ENCODE results near the gene MCUB. TPM values are rescaled to one million over a fixed set of nuclear protein-coding genes. Genes with fewer than 3 reads are reported as not detected.

MCUB gene
- total RNA-seq, 1 experiment from 2014 or later = 103 TPM

DNA sequence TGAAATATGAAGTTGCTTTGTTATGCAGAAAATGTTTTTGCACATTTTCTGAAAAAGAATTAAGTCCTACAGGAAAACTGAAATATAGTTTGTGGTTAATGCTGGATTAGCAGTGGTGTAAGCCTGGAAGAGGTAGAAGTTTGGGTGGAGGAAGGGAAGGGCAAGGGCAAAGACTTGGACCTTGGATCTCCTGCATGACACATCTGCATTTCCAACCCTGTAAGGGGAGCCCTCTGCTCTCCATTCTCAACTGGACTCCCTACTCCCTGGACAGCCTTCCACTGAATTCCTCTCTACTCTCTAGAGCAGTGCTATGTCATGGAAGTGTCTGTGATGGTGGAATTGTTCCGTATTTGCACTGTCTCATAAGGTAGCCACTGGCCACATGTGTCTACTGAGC is 138.6 kb downstream of the MCUB start:
- no peaks in the 10 kb centered on the region for H3K27me3 ChIP-seq (ENCODE audit: low read length)
- no peak overlapping the region for H2AFZ ChIP-seq (ENCODE audit: low read length)
- no peak overlapping the region for H3K9ac ChIP-seq (ENCODE audit: low read length)
- no peaks in the 10 kb centered on the region for H3K9me3 ChIP-seq (ENCODE audit: low read length)
- peaks cover 8% of the 10 kb centered on the region; the same call in 1 of the 2 replicates for H3K36me3 ChIP-seq (ENCODE audit: insufficient read depth, low read length)
- no peaks in the 10 kb centered on the region for H3K79me2 ChIP-seq (ENCODE audit: low read length)
- H3K4me3 ChIP-seq (ENCODE audit: low read length) = no peak overlapping the region
- no peak overlapping the region for H3K27ac ChIP-seq (ENCODE audit: low read length)
- no peak overlapping the region for H3K4me2 ChIP-seq (ENCODE audit: low read depth, low read length, poor library complexity, severe bottlenecking)
- H3K9me2 ChIP-seq (replicated peaks; ENCODE audit: insufficient read depth, low read length) = no peaks in the 10 kb centered on the region
- no peaks in the 10 kb centered on the region for H4K20me1 ChIP-seq (ENCODE audit: insufficient read depth, low read depth, low read length)
- no peak for DNase-seq
- H3K4me1 ChIP-seq (ENCODE audit: low read length) = peaks cover 43% of the 10 kb centered on the region

DNA sequence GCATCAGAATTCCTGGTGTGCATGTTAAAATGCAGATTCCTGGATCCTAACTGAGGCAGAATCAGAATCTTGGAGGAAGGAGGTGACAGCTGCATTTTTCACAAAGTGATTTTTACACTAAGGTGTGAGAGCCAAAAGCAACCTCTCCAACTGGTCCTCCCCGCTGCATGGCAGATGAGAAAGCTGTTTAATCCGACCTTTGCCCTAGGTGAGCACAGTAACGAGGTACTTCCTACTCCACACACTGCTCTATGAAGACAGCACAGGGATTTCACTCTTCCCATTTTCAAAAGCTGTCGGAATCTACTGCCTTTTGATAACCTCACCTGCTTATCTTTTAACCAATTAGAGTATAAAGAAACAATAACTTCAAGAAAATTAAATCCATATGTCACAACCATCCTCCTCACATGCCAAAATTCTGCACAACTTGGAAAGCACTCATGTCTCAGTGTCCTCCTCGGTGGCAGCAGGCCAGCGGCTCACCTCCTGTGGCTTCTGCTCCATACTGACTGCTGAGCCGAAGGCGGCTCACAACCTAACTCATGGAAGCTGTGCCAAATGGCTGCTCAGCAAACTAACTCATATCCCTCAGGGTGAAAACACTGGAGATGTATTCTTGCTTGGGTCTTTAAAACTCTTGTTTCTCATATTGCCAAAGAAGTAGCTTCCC is 139.6 kb downstream of the MCUB start:
- Histone ChIP-seq H3K4me2 (ENCODE audit: low read depth, low read length, poor library complexity, severe bottlenecking) (no peak overlapping the region), H3K9ac (ENCODE audit: low read length) (no peak overlapping the region), H3K79me2 (ENCODE audit: low read length) (no peaks in the 10 kb centered on the region), H3K27ac (ENCODE audit: low read length) (no peak overlapping the region), H3K4me3 (ENCODE audit: low read length) (no peak overlapping the region), H4K20me1 (ENCODE audit: insufficient read depth, low read depth, low read length) (no peaks in the 10 kb centered on the region), H3K27me3 (ENCODE audit: low read length) (no peaks in the 10 kb centered on the region), H3K4me1 (ENCODE audit: low read length) (peaks cover 43% of the 10 kb centered on the region), H3K9me3 (ENCODE audit: low read length) (no peaks in the 10 kb centered on the region), H2AFZ (ENCODE audit: low read length) (no peak overlapping the region), H3K9me2 (replicated peaks; ENCODE audit: insufficient read depth, low read length) (no peaks in the 10 kb centered on the region), H3K36me3 (ENCODE audit: insufficient read depth, low read length) (no peaks in the 10 kb centered on the region)
- DNase-seq = no peak

DNA sequence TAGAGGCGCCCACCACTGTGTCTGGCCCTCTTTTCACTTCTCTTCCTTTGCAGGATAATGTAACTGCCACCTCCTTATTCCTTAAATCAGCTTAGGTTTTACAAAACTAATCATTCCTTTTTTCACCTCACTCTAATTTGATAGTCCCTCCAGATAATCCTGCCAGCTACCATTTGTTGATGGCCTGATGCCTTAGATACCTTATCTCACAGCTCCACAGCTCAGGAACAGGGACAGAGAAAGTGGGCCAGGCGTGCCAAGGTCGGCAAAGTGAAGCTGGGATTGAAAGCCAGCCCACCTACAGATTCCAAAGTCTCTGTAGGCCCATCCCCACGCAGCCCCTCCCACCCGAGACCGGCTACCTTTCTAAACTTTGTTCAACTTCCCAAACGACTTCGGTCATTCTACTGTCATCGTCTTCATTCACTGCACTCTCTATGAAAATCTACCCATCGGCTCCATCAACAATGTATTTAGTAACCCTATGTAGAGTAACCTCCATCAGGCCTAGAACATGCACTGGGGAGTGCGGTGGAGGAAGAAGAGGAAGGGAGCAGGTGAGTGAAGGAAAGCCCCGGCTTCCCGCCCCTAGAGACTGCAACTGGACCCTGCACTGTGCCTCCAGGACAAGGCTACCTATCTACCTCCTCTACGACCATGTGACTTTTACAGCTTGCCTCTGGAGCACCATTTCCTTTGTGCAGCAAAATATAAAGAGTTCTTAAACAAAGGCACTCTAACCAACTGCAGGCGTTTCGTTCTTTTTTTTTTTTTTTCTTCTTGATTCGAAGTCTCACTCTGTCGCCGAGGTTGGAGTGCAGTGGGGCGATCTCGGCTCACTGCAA is 141.7 kb downstream of the MCUB start:
- DNase-seq = peak; percentile 57
- H3K9me3 ChIP-seq (ENCODE audit: low read length) = no peaks in the 10 kb centered on the region
- H3K36me3 ChIP-seq (ENCODE audit: insufficient read depth, low read length) = no peaks in the 10 kb centered on the region
- H3K9me2 ChIP-seq (replicated peaks; ENCODE audit: insufficient read depth, low read length) = no peaks in the 10 kb centered on the region
- no peaks in the 10 kb centered on the region for H4K20me1 ChIP-seq (ENCODE audit: insufficient read depth, low read depth, low read length)
- no peaks in the 10 kb centered on the region for H3K79me2 ChIP-seq (ENCODE audit: low read length)
- no peaks in the 10 kb centered on the region for H3K27me3 ChIP-seq (ENCODE audit: low read length)
- no peak overlapping the region for H3K27ac ChIP-seq (ENCODE audit: low read length)
- H3K4me3 ChIP-seq (ENCODE audit: low read length) = peak overlapping the region; percentile 81
- H3K9ac ChIP-seq (ENCODE audit: low read length) = peak overlapping the region; percentile 88
- H2AFZ ChIP-seq (ENCODE audit: low read length) = peak overlapping the region; percentile 92
- peak overlapping the region; percentile 94 for H3K4me2 ChIP-seq (ENCODE audit: low read depth, low read length, poor library complexity, severe bottlenecking)
- peaks cover 24% of the 10 kb centered on the region for H3K4me1 ChIP-seq (ENCODE audit: low read length)

DNA sequence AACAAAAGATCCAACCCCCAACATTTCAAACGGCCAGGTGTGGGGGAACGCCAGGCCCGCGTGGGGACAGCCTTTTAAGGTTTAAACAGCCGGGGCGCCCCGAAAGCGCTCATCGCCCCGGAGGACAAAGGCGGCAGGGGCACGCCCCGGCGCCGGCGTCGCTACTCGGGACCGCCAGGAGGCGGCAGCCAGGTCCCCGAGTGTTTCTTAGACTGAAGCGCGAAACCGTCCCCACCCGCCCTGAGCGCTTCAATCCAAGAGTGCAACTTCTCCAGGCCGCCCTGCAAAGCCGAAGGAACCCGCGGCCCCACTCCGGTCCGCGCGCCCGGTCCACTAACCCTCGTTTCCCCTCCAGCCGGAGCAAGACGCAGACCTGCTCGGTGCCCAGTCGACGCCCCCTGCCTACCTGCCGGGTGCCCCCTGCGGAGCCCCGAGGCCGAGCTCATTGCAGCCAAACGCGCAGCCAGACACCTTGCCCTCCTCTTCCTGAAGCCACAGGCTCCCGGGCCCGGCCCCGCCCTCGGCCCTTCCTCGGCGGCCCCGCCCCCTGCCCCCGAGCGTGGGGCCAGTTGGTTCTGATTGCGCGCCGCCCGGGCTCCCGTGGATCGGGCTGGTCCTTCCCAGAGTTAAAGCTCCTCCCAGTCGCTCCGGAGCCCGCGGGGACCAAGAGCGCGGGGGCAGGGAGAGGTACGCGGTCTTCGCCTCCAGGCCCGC is 143.1 kb downstream of the MCUB start, which contains the start of gene CASP6:
Gene CASP6 (minus strand): TSS at position 496 of the 714 bp plus-strand sequence. CDS start 50 bp downstream, at position 446.
- H2AFZ ChIP-seq (ENCODE audit: low read length) = peak within 1 kb of the TSS; percentile 92
- peak; percentile 88 for DNase-seq
- H3K79me2 ChIP-seq (ENCODE audit: low read length) = no peaks in the 10 kb centered on the region
- H3K9me3 ChIP-seq (ENCODE audit: low read length) = no peaks in the 10 kb centered on the region
- peak within 1 kb of the TSS; percentile 81 for H3K4me3 ChIP-seq (ENCODE audit: low read length)
- H3K4me2 ChIP-seq (ENCODE audit: low read depth, low read length, poor library complexity, severe bottlenecking) = peak within 1 kb of the TSS; percentile 94
- peak within 1 kb of the TSS; percentile 39 for H3K27ac ChIP-seq (ENCODE audit: low read length)
- no peaks in the 10 kb centered on the region for H4K20me1 ChIP-seq (ENCODE audit: insufficient read depth, low read depth, low read length)
- H3K9ac ChIP-seq (ENCODE audit: low read length) = peak within 1 kb of the TSS; percentile 88
- H3K9me2 ChIP-seq (replicated peaks; ENCODE audit: insufficient read depth, low read length) = no peaks in the 10 kb centered on the region
- no peaks in the 10 kb centered on the region for H3K27me3 ChIP-seq (ENCODE audit: low read length)
- 0 out of 2 replicates have a peak, but pooled peaks cover 2% of the 10 kb centered on the region for H3K36me3 ChIP-seq (ENCODE audit: insufficient read depth, low read length)
- H3K4me1 ChIP-seq (ENCODE audit: low read length) = peaks cover 24% of the 10 kb centered on the region

DNA sequence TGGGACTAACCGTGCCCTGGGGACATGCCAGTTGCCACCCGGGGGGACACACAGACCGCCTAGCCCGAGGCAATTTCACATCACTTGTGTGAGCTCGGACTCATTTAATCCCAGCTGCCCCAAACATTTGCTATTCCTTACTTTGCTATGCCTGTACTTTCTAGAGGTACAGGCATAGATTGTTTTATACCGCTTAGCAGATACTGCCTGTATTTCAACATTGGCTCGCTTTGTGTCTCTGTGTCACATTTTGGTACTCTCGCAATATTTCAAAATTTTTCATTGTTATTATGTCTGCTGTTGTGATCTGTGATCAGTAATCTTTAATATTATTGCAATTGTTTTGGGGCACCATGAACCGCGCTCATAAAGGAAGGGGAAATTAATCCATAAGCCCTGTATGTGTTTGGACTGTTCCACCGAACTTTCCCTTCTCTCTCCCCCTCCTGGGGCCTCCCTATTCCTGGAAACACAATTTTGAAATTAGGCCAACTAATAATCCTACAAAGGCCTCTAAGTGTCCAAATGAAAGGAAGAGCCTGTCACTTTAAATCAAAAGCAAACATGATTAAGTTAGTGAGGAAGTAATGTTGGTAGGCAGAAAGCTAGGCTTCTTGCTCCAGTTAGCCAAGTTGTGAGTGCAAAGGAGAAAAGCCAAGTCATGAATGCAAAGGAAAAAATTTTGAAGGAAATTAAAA is 143.8 kb downstream of the MCUB start:
- DNase-seq = no peak
- no peaks in the 10 kb centered on the region for H4K20me1 ChIP-seq (ENCODE audit: insufficient read depth, low read depth, low read length)
- no peaks in the 10 kb centered on the region for H3K9me2 ChIP-seq (replicated peaks; ENCODE audit: insufficient read depth, low read length)
- 0 out of 2 replicates have a peak, but pooled peaks cover 5% of the 10 kb centered on the region for H3K36me3 ChIP-seq (ENCODE audit: insufficient read depth, low read length)
- peak overlapping the region; percentile 92; the same call in 1 of the 2 replicates for H2AFZ ChIP-seq (ENCODE audit: low read length)
- H3K4me2 ChIP-seq (ENCODE audit: low read depth, low read length, poor library complexity, severe bottlenecking) = peak overlapping the region; percentile 94
- peak overlapping the region; percentile 81 for H3K4me3 ChIP-seq (ENCODE audit: low read length)
- peak overlapping the region; percentile 88 for H3K9ac ChIP-seq (ENCODE audit: low read length)
- no peaks in the 10 kb centered on the region for H3K27me3 ChIP-seq (ENCODE audit: low read length)
- H3K9me3 ChIP-seq (ENCODE audit: low read length) = no peaks in the 10 kb centered on the region
- peak overlapping the region; percentile 39; the same call in 1 of the 2 replicates for H3K27ac ChIP-seq (ENCODE audit: low read length)
- peaks cover 26% of the 10 kb centered on the region for H3K4me1 ChIP-seq (ENCODE audit: low read length)
- no peaks in the 10 kb centered on the region for H3K79me2 ChIP-seq (ENCODE audit: low read length)

DNA sequence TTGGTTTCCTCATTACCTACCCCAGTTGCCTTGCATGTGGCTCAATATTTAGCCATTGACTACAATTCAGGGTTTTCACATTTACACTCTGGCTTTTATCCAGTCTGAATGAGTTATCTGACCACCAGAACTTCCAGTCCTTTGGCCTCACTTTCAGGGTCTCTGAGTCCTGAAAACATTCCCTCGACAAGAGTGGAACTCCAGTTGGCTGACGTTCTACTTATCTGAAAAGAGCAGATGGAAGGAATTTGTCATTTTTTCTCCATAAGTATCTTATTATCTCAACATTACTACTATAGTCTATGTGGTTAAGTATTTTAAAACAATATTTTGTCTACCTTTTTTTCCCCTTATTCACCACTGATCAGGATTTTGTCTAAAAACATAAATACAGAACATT is 148.4 kb downstream of the MCUB start:
- Histone ChIP-seq H3K4me1 (ENCODE audit: low read length) (peaks cover 17% of the 10 kb centered on the region), H3K27me3 (ENCODE audit: low read length) (no peaks in the 10 kb centered on the region), H3K79me2 (ENCODE audit: low read length) (no peaks in the 10 kb centered on the region), H3K9me2 (replicated peaks; ENCODE audit: insufficient read depth, low read length) (no peaks in the 10 kb centered on the region), H2AFZ (ENCODE audit: low read length) (no peak overlapping the region), H4K20me1 (ENCODE audit: insufficient read depth, low read depth, low read length) (no peaks in the 10 kb centered on the region), H3K36me3 (ENCODE audit: insufficient read depth, low read length) (peaks cover 10% of the 10 kb centered on the region; the same call in 1 of the 2 replicates), H3K4me3 (ENCODE audit: low read length) (no peak overlapping the region), H3K27ac (ENCODE audit: low read length) (no peak overlapping the region), H3K9me3 (ENCODE audit: low read length) (no peaks in the 10 kb centered on the region), H3K4me2 (ENCODE audit: low read depth, low read length, poor library complexity, severe bottlenecking) (no peak overlapping the region), H3K9ac (ENCODE audit: low read length) (no peak overlapping the region)
- DNase-seq = no peak

DNA sequence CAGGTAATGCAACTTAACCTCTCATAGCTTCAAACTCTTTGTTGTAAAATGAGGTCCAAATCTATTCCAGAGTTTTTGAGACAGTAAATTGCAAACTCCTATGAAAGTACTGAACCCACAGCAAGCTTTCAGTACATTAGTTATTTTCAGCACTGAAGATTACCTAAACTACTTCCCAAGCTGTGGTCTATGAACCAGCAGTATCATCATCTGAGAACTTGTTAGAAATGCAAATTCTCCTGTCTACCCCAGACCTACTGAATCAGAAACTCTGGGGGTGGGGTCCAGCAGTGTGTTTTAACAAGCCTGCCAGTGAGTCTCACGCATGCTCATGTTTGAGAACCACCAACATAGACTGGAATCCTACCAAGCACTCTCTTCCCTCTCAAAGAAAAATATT is 148.9 kb downstream of the MCUB start:
- H3K79me2 ChIP-seq (ENCODE audit: low read length) = no peaks in the 10 kb centered on the region
- DNase-seq = no peak
- no peaks in the 10 kb centered on the region for H3K9me2 ChIP-seq (replicated peaks; ENCODE audit: insufficient read depth, low read length)
- no peak overlapping the region for H3K4me2 ChIP-seq (ENCODE audit: low read depth, low read length, poor library complexity, severe bottlenecking)
- no peaks in the 10 kb centered on the region for H3K9me3 ChIP-seq (ENCODE audit: low read length)
- no peak overlapping the region for H3K27ac ChIP-seq (ENCODE audit: low read length)
- H3K27me3 ChIP-seq (ENCODE audit: low read length) = no peaks in the 10 kb centered on the region
- H3K4me1 ChIP-seq (ENCODE audit: low read length) = peaks cover 12% of the 10 kb centered on the region
- H4K20me1 ChIP-seq (ENCODE audit: insufficient read depth, low read depth, low read length) = no peaks in the 10 kb centered on the region
- H3K36me3 ChIP-seq (ENCODE audit: insufficient read depth, low read length) = peaks cover 15% of the 10 kb centered on the region; the same call in 1 of the 2 replicates
- no peak overlapping the region for H3K4me3 ChIP-seq (ENCODE audit: low read length)
- no peak overlapping the region for H2AFZ ChIP-seq (ENCODE audit: low read length)
- no peak overlapping the region for H3K9ac ChIP-seq (ENCODE audit: low read length)

All from Karpas-422 (cell line).